HCT116 (cell line): Measurements from ENCODE around the gene SFXN2.

Experiments used
- SIN3A ChIP-seq: IDR thresholded peaks from 2 replicates; pipeline ENCODE4 v1.6.1; 2012; ENCODE audit warnings: low read depth
- TF ChIP-seq, protein P1 (sequence below): IDR thresholded peaks from 2 replicates; pipeline ENCODE4 v1.6.1; 2012; ENCODE audit warnings: low read depth
- TF ChIP-seq, protein P2 (sequence below), 3 experiments: fragments of 200-600 bp in 1 of 3; sonication (generic) in 1 of 3; IDR thresholded peaks in 2 of 3; conservative IDR thresholded peaks in 1 of 3; 2 replicates each; pipeline ENCODE4 v1.5.1; 2012 to 2017; ENCODE audit warnings: low read depth in 2 of 3, low read length in 2 of 3, antibody characterized with exemption in 1 of 3, borderline replicate concordance in 1 of 3, control low read depth in 1 of 3, mild to moderate bottlenecking in 1 of 3, mixed read lengths in 1 of 3, mixed run types in 1 of 3, moderate library complexity in 1 of 3; ENCODE audit not compliant: insufficient read depth in 1 of 3

- no peak for TF ChIP-seq SIN3A
- TF ChIP-seq, protein P1, sequence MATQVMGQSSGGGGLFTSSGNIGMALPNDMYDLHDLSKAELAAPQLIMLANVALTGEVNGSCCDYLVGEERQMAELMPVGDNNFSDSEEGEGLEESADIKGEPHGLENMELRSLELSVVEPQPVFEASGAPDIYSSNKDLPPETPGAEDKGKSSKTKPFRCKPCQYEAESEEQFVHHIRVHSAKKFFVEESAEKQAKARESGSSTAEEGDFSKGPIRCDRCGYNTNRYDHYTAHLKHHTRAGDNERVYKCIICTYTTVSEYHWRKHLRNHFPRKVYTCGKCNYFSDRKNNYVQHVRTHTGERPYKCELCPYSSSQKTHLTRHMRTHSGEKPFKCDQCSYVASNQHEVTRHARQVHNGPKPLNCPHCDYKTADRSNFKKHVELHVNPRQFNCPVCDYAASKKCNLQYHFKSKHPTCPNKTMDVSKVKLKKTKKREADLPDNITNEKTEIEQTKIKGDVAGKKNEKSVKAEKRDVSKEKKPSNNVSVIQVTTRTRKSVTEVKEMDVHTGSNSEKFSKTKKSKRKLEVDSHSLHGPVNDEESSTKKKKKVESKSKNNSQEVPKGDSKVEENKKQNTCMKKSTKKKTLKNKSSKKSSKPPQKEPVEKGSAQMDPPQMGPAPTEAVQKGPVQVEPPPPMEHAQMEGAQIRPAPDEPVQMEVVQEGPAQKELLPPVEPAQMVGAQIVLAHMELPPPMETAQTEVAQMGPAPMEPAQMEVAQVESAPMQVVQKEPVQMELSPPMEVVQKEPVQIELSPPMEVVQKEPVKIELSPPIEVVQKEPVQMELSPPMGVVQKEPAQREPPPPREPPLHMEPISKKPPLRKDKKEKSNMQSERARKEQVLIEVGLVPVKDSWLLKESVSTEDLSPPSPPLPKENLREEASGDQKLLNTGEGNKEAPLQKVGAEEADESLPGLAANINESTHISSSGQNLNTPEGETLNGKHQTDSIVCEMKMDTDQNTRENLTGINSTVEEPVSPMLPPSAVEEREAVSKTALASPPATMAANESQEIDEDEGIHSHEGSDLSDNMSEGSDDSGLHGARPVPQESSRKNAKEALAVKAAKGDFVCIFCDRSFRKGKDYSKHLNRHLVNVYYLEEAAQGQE, result no peak
- TF ChIP-seq, protein P2, sequence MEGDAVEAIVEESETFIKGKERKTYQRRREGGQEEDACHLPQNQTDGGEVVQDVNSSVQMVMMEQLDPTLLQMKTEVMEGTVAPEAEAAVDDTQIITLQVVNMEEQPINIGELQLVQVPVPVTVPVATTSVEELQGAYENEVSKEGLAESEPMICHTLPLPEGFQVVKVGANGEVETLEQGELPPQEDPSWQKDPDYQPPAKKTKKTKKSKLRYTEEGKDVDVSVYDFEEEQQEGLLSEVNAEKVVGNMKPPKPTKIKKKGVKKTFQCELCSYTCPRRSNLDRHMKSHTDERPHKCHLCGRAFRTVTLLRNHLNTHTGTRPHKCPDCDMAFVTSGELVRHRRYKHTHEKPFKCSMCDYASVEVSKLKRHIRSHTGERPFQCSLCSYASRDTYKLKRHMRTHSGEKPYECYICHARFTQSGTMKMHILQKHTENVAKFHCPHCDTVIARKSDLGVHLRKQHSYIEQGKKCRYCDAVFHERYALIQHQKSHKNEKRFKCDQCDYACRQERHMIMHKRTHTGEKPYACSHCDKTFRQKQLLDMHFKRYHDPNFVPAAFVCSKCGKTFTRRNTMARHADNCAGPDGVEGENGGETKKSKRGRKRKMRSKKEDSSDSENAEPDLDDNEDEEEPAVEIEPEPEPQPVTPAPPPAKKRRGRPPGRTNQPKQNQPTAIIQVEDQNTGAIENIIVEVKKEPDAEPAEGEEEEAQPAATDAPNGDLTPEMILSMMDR (IDR thresholded peaks at IDR 0.05 in 2 of 3, conservative IDR thresholded peaks at IDR 0.05 in 1 of 3; ENCODE audit: borderline replicate concordance in 1 of 3, insufficient read depth in 1 of 3, low read depth in 2 of 3, low read length in 2 of 3), result no peak
Observed at GRCh38 chr10:102673236-102673818, 41.1 kb upstream of the SFXN2 start.
